GM23338 (cell line): ENCODE measurements around the gene MLX.
A peak's percentile ranks its signal among the peaks of the same experiment; 100 is the strongest.

Experiments
- CREB1 ChIP-seq: fragments of 250-450 bp; sonication (Bioruptor Pico); IDR thresholded peaks from 2 replicates; pipeline ENCODE4 v1.5.0; 2020; ENCODE audit warnings: low read depth, mild to moderate bottlenecking, moderate library complexity
- CTCF ChIP-seq, 2 experiments: fragments of 200-600 bp in 1 of 2; sonication (generic) in 1 of 2; conservative IDR thresholded peaks; 2 replicates each; pipeline versions ENCODE4 v1.5.1 to v1.6.1; 2016 to 2017; ENCODE audit warnings: antibody characterized with exemption in 2 of 2, low read depth in 2 of 2, mild to moderate bottlenecking in 2 of 2, moderate library complexity in 1 of 2
- ETS1 ChIP-seq: IDR thresholded peaks from 2 replicates; pipeline ENCODE4 v1.6.1; 2016; ENCODE audit warnings: antibody characterized with exemption
- EZH2 ChIP-seq: fragments of 200-600 bp; sonication (generic); IDR thresholded peaks from one replicate; pipeline ENCODE4 v1.8.0; 2017; ENCODE audit warnings: antibody characterized with exemption, mild to moderate bottlenecking, low read depth; ENCODE audit not compliant: unreplicated experiment
- EZH2phosphoT487 ChIP-seq: fragments of 200-600 bp; sonication (generic); IDR thresholded peaks from one replicate; pipeline ENCODE4 v1.8.1; 2018; ENCODE audit warnings: antibody characterized with exemption; ENCODE audit not compliant: unreplicated experiment
- JUNB ChIP-seq: IDR thresholded peaks from one replicate; pipeline ENCODE4 v1.6.1; 2016; ENCODE audit warnings: antibody characterized with exemption; ENCODE audit not compliant: unreplicated experiment
- NANOG ChIP-seq: IDR thresholded peaks from 2 replicates; pipeline ENCODE4 v1.6.1; 2016; ENCODE audit warnings: antibody characterized with exemption, borderline replicate concordance
- POLR2AphosphoS5 ChIP-seq: IDR thresholded peaks from 2 replicates; pipeline ENCODE4 v1.6.1; 2016; ENCODE audit warnings: antibody characterized with exemption, low read depth
- REST ChIP-seq: IDR thresholded peaks from one replicate; pipeline ENCODE4 v1.6.1; 2018; ENCODE audit warnings: antibody characterized with exemption; ENCODE audit not compliant: unreplicated experiment
- STAT1 ChIP-seq: IDR thresholded peaks from one replicate; pipeline ENCODE4 v1.6.1; 2016; ENCODE audit warnings: antibody characterized with exemption; ENCODE audit not compliant: unreplicated experiment
- ZNF114 ChIP-seq: fragments of 250-450 bp; sonication (Bioruptor Pico); IDR thresholded peaks from 2 replicates; pipeline ENCODE4 v1.5.0; 2020; ENCODE audit warnings: mild to moderate bottlenecking, moderate library complexity
- ZNF331 ChIP-seq: fragments of 250-450 bp; sonication (Bioruptor Pico); IDR thresholded peaks from 2 replicates; pipeline ENCODE4 v1.5.0; 2020; ENCODE audit warnings: low read depth, mild to moderate bottlenecking, moderate library complexity

GRCh38 chr17:42578282-42578869, 11.5 kb downstream of the MLX start:
- 0 out of 2 replicates have a peak, but pooled peaks have one; percentile 37 for TF ChIP-seq CREB1 (CRISPR knock-in tag)
- peak; percentile 73 to 85 for TF ChIP-seq CTCF (conservative IDR thresholded peaks at IDR 0.05; ENCODE audit: low read depth in 2 of 2)
- TF ChIP-seq POLR2AphosphoS5 = no peak
- TF ChIP-seq EZH2 = no peak
- no peak for TF ChIP-seq REST
- no peak for TF ChIP-seq EZH2phosphoT487
- no peak for TF ChIP-seq NANOG
- no peak for TF ChIP-seq ZNF331
- TF ChIP-seq ZNF114 = no peak
- TF ChIP-seq ETS1 = no peak
- no peak for TF ChIP-seq JUNB
- no peak for TF ChIP-seq STAT1
